ENCODE measurements around the gene PIGC. TPM values are rescaled to one million over a fixed set of nuclear protein-coding genes. Genes with fewer than 3 reads are reported as not detected.

Gene PIGC
- total and polyA plus RNA-seq, 10 of the 15 experiments (the other 5 are each of a cell fraction or from before 2014, with no cell fraction given), result 11.0 to 37.3 (median 19.6) TPM

GRCh38 chr1:172393354-172393753 is 50.5 kb downstream of the PIGC start (continued):
- TF ChIP-seq CTCF (IDR thresholded peaks at IDR 0.05 in 2 of 3, conservative IDR thresholded peaks at IDR 0.05 in 1 of 3; ENCODE audit: control insufficient read depth in 2 of 3, extremely low read depth in 1 of 3, insufficient read depth in 1 of 3, low read depth in 3 of 3, low read length in 3 of 3) (no peak), IKZF1 (conservative IDR thresholded peaks at IDR 0.05) (peak; percentile 38), CBX3 (IDR thresholded peaks at IDR 0.05; ENCODE audit: borderline replicate concordance, low read depth) (no peak), EGR1 (IDR thresholded peaks at IDR 0.05; ENCODE audit: borderline replicate concordance in 1 of 2, low read depth in 2 of 2, low read length in 2 of 2) (no peak), MLLT1 (IDR thresholded peaks at IDR 0.05) (peak; percentile 39; the same call in 1 of the 2 replicates), ATF3 (IDR thresholded peaks at IDR 0.05; ENCODE audit: borderline replicate concordance, extremely low read depth, low read depth, low read length) (no peak), SMAD1 (IDR thresholded peaks at IDR 0.05; ENCODE audit: low read depth, partially characterized antibody) (no peak), ESRRA (IDR thresholded peaks at IDR 0.05; ENCODE audit: low read length) (no peak), POLR2A (IDR thresholded peaks at IDR 0.05; ENCODE audit: low read depth, low read length) (no peak), KAT2A (conservative IDR thresholded peaks at IDR 0.05; ENCODE audit: control insufficient read depth, low read depth, low read length) (no peak), USF2 (IDR thresholded peaks at IDR 0.05; ENCODE audit: borderline replicate concordance, low read depth, low read length) (no peak), IRF3 (IDR thresholded peaks at IDR 0.05) (no peak), CREB1 (IDR thresholded peaks at IDR 0.05; ENCODE audit: low read depth) (0 out of 2 replicates have a peak, but pooled peaks have one; percentile 33), CUX1 (IDR thresholded peaks at IDR 0.05; ENCODE audit: insufficient replicate concordance, low read depth, low read length) (peak; percentile 55), STAT1 (conservative IDR thresholded peaks at IDR 0.05) (no peak), SMC3 (IDR thresholded peaks at IDR 0.05; ENCODE audit: borderline replicate concordance, low read length) (no peak), RELB (IDR thresholded peaks at IDR 0.05; ENCODE audit: low read depth) (peak; percentile 61; the same call in 1 of the 2 replicates)

Data from GM12878 (cell line).